ENCODE results near the gene RNU1-4.
"Not testable (repeated sequence)": the region's sequence is repeated elsewhere in the genome, so short reads cannot be mapped to it uniquely, and the experiment has no call there.

RNU1-4 gene

DNA sequence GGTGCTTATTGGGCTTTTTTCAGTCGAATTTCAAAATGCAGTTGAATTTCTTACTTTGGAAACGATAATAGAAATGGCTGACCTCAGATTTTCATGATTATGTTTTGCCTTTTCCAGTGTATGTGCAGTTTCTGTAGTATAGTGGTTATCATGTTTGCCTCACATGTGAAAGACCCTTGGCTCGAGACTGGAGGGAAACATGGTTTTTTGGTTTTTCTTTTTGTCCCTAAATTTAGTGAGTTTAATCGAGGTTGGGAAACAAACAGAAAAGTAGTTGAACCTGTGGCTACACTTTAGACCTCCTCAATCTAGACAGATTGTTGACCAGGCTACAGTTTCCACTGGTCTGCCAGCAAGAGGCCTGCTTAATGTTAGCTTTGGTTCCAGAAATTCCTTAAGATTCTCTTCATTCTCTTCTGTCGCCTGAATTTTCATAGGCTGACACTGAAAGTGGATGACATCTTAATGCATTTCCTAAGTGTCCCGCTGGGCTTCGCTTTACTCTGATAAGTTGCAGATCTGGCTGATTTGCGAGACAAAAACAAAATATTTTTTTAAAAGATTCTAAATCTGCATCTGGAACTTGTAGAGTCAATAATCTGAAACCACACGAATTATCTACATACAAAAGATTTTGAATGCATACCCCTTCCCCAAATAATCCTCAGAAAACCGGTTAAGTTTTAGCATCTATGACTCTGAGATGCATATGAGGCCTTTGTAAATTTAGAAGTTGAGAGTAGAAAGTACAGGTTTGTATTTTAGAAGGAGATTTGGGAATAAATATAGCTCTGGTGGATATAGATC lies 14.7 kb upstream of the RNU1-4 start:
- DNase-seq (ENCODE audit: insufficient read length, low spot score); FAIRE-seq: not testable (repeated sequence)

DNA sequence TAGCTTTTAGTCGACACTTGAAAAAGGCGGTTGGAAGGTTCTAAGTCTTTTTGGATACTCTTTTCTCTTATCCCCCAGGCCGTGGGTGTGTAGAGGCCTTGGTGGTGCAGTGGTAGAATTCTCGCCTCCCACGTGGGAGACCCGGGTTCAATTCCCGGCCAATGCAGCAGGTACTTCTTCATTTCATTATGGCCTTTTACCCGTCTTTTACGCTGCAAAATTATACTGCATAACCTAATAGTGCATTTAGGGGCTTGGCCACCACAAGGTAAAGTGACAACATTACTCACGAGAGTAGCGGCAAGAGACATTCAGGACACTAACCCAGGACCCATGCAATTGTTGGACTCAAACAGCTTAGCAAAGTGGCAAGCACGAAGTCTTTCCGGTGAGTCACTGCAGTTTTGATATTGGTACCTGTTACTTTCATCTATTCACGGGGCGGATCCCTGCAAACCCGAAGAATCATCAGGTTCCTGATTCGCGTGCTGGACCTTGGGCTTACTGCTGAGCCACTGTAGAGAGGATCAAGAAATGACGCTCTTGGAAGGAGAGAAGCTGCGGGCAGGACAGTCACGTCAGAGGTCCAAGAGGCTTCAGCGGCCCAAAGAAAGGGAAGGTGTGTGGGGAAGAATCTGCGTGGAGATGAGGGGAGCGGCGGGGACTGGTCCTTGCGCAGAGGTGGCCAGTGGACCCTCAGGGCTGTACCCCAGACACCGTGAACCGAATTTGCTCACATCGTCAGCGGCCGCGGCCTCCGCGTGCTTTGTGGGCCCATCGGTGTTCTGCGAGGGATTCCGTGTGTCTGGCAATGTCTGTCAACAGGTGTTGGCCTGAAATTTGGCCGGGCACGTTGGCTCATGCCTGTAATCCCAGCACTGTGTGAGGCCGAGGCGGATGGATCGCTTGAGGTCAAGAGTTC lies 12.9 kb upstream of the RNU1-4 start:
- FAIRE-seq (no peak), DNase-seq (ENCODE audit: insufficient read length, low spot score) (no peak)

GRCh38 chr1:16728243-16728949 lies 11.9 kb upstream of the RNU1-4 start:
- not testable (repeated sequence) for DNase-seq (ENCODE audit: insufficient read length, low spot score); FAIRE-seq

DNA sequence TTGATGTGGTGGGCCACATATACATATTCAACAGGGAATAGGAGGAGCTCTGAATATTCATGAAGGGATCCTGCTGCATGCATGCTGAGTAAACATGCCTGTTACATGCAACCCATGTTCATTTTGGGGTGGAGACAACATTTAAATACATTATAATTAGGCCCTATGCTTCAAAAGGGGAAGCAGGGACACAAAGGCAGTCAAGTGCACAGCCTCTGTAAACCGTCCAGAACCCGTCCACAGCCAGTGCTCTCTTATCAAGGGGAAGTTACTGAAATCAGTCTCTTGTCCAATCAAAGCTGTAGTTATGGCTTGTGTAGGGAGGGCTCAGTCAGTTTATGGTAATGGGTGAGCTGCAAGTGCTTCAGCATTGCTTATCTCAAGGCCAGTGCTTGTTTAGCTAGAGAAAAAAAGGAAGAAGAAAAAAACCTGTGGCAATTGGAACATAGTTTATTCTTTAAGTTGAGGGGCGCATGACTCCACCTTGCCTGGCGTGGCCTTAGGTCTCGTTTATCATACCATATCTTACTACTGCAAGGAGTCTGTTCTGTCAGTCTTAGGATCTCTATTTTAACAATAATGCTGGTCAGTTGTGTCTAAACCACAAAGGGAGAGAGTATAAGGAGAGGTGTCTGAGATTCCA lies 7.9 kb upstream of the RNU1-4 start:
- not testable (repeated sequence) for FAIRE-seq; DNase-seq (ENCODE audit: insufficient read length, low spot score)

GRCh38 chr1:16741230-16741629 lies 914 bp downstream of the RNU1-4 start:
- FAIRE-seq; DNase-seq (ENCODE audit: insufficient read length, low spot score): not testable (repeated sequence)

DNA sequence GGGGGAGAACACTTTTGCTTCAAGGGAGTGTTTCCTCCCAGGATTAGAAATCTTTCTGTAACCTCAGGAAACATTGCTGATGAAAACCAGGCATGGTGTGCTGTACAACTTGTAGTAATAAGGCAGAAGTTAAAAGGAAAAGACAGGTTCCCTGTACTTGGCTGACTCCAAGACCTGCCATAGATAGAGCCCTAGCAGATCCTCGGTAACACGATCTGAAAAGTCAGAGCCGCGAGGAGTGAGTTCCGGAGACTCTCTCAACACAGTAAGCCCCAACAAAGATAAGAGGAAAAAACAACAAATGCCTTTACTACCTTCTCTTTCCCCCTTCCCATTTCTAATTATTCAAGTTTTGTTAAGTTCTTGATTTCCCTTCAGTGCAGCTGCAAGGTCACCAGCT lies 7.3 kb downstream of the RNU1-4 start:
- DNase-seq (ENCODE audit: insufficient read length, low spot score); FAIRE-seq: not testable (repeated sequence)

- not testable (repeated sequence) for DNase-seq (ENCODE audit: insufficient read length, low spot score); FAIRE-seq
Observed at GRCh38 chr1:16748710-16749109, 8.4 kb downstream of the RNU1-4 start.

DNA sequence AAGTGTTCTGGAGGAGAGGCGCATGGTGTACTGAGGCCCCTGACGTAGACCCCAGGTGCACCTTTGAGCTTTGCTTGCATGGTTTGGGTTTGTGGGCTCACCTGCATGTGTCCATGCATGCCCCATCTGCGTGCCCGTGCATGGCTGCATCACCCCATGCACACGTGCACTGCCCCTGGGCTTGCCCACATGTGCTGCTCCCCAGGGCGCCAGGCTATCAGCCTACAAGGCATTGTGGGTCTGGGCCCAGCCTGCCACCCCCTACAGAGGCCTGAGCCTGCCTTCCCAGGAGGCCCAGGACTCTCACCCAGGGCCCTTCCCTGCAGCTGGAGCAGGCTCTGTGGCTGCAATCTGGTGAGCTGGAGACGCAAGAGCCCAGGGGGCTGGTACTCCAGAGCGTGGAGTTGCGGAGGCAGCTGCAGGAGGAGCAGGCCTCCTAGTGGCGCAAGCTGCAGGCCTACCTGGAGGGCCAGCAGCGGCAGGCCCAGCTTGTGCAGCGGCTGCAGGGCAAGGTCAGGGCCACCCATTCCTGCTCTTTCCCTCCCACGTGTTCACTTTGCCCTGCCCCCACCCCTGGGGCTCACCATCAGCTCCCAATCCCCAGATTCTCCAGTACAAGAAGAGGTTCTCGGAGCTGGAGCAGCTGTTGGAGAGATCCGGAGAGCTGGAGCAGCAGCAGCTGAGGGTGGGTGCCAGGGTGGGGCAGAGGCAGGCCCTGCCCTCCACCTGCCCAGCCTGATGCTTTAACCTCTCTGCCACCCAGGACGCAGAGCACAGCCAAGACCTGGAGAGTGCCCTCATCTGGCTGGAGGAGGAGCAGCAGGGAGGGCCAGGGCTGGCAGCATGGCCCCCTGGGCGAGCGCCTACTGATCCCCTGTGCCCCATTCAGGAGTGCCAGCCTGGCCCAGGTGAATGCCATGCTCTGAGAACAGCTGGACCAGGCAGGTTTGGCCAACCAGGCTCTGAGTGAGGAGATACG lies 9.9 kb downstream of the RNU1-4 start:
- not testable (repeated sequence) for DNase-seq (ENCODE audit: insufficient read length, low spot score); FAIRE-seq

DNA sequence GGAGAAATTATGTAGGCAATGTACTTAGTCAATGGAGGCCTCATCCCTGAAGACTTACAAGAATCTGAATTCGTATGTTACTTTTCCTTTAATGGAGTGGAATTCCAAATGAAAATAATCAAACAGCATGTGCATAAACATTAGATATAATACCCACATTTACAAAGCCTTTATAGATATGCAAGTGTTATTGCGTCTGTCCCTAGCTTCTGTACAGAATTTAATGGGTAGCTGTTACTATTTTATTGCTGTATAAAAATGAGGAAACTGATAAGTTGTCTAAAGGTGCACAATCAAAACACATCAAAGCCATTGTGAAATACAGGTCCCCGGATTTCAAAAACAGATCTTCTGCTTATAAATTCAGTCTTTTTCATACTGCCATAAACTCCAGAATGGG lies 12.5 kb downstream of the RNU1-4 start:
- DNase-seq (ENCODE audit: insufficient read length, low spot score); FAIRE-seq: not testable (repeated sequence)

GRCh38 chr1:16755385-16755784 lies 15.1 kb downstream of the RNU1-4 start:
- not testable (repeated sequence) for FAIRE-seq; DNase-seq (ENCODE audit: insufficient read length, low spot score)

GRCh38 chr1:16755932-16756331 lies 15.6 kb downstream of the RNU1-4 start:
- FAIRE-seq; DNase-seq (ENCODE audit: insufficient read length, low spot score): not testable (repeated sequence)

DNA sequence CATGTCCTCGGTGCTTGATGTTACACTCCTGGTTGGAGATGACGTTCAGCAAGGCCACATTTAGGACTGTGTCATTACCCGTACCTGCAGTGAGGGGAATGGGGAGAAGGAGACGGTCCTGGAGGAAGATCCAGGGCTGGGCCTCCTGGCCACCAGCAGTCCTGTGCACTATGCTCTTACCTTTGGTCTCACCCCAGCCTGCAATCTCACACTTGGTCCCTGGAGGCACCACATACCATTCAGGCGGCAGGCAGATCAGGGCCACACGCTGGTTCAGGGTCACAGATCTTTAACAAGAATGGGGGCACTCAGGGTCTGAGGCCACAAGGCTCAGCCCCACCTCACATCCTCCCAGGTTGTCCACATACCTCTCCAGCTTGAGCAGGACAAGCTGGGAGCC lies 17.3 kb downstream of the RNU1-4 start:
- not testable (repeated sequence) for DNase-seq (ENCODE audit: insufficient read length, low spot score); FAIRE-seq

- FAIRE-seq; DNase-seq (ENCODE audit: insufficient read length, low spot score): not testable (repeated sequence)
Observed at GRCh38 chr1:16758060-16758459, 17.7 kb downstream of the RNU1-4 start.

DNA sequence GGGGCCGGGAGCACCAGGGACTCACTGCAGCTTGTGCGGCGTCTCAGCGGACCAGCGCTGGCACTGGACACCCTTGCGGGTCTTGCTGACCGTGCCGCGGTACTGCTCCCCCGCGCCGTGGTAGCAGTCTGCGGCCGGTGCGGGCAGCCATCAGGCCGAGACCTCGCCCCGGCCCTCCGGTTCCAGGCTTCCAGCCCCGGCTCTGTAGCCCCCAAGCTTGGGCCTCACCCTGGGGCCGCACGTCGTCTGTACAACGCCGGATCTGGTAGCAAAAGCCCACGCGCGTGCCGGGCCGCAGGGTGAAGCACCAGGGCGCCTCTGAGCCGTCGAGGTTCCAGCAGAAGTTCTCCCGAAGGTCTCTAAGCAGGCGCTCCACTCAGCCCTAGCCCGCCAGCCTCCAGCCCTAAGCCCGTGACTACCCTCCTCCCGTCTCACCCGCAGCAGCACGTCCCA lies 18.8 kb downstream of the RNU1-4 start:
- DNase-seq (ENCODE audit: insufficient read length, low spot score); FAIRE-seq: not testable (repeated sequence)

GRCh38 chr1:16759650-16760455 lies 19.5 kb downstream of the RNU1-4 start:
- DNase-seq (ENCODE audit: insufficient read length, low spot score); FAIRE-seq: not testable (repeated sequence)

DNA sequence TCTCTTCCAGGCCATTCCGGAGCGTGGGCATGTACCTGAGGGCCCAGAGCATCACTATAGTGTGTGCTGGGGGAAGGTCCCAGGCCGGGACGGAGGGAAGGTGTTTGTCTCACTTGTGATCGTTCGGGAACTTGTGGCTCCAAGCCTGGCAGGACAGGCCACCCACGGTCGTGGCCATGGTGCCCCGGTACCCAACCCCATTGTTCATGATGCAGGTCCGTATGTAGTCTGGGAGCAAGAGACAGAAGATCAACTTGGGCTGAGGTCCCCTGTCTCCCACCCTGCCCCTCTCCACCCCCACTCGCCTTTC lies 20.1 kb downstream of the RNU1-4 start:
- DNase-seq (ENCODE audit: insufficient read length, low spot score); FAIRE-seq: not testable (repeated sequence)

DNA sequence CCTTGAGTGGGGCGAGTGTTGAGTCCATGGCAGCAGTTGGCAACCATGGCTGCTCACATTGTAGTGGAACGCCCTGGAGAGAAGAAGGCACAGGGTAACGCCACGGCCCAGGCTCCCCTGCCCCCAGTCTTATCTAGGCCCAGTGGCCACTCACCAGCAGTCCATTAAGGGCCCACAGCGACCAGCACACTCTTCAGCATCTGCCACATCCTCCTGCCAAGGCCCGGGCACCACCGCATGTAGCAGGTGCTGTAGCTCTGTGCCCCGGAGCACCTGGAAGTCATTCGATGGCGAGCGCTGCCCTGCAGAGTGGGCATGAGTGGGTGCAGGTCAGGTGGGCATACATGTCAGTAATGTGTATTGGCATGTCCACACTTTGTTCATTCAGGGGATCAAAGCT lies 20.5 kb downstream of the RNU1-4 start:
- not testable (repeated sequence) for FAIRE-seq

DNA sequence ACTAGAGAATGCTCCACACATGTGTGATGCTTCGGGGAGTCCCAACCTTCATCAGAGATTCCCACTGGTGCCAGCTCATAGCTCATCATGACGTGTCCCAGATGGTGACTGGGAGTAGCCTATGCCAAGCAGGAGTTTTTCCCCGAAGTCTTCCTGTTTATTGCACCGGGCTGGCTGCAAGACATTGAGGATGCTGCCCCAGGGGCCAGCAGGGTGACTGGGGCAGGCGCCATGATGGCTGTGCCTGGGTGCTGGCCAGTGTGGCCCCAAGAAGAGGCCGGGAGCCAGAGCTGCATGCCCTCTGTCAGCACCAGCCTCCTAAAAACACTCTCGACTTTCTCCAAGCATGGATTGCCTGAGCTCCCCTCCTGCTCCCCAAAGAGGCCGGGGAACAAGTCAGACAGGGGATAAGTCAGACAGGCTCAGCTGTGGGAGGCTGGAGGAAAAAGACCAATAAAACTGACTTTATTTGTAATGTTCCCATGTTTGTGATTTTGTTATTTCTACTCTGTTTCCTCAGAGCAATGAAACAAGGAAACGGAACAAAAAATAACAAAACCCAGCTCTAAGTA lies 24.0 kb downstream of the RNU1-4 start:
- DNase-seq (ENCODE audit: insufficient read length, low spot score): not testable (repeated sequence)

More for the DNA sequence above, 20.5 kb downstream of the RNU1-4 start:
- not testable (repeated sequence) for DNase-seq (ENCODE audit: insufficient read length, low spot score)

More for the DNA sequence above, 24.0 kb downstream of the RNU1-4 start:
- not testable (repeated sequence) for FAIRE-seq

All from HTR-8/SVneo (cell line).